ENCODE measurements around the gene RNF8. TPM values are rescaled to one million over a fixed set of nuclear protein-coding genes. Genes with fewer than 3 reads are reported as not detected.
"Not testable (repeated sequence)": the region's sequence is repeated elsewhere in the genome, so short reads cannot be mapped to it uniquely, and the experiment has no call there.

RNF8 gene
- total and polyA plus RNA-seq, 2 experiments from 2014 or later = 38.5 to 49.9 TPM

DNA sequence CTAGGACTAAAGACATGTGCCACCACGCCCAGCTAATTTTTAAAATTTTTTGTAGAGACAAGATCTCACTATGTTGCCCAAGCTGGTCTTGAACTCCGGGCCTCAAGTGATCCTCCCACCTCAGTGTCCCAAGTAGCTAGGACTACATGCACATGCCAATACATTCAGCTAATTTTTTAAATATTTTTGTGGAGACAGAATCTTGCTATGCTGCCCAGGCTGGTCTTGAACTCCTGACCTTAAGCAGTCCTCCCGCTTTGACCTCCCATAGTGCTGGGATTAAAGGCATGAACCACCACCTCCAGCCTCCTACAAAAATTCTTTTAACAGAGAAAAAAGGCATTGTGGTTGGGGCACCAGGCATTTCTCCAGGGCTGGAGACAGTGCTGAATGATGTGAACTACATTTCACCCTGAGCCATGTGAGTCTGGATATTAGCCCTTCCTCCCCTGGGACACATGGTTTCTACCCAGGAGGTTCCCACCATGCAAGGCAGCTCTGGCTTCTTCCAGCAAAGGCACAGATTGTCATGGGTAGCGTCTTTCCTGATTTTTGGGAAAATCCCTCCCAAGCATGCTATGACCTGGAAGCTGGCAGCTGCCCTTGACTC, 42.9 kb downstream of the RNF8 start:
- H3K36me3 ChIP-seq = peaks cover 11% of the 10 kb centered on the region
- TF ChIP-seq, protein P1, sequence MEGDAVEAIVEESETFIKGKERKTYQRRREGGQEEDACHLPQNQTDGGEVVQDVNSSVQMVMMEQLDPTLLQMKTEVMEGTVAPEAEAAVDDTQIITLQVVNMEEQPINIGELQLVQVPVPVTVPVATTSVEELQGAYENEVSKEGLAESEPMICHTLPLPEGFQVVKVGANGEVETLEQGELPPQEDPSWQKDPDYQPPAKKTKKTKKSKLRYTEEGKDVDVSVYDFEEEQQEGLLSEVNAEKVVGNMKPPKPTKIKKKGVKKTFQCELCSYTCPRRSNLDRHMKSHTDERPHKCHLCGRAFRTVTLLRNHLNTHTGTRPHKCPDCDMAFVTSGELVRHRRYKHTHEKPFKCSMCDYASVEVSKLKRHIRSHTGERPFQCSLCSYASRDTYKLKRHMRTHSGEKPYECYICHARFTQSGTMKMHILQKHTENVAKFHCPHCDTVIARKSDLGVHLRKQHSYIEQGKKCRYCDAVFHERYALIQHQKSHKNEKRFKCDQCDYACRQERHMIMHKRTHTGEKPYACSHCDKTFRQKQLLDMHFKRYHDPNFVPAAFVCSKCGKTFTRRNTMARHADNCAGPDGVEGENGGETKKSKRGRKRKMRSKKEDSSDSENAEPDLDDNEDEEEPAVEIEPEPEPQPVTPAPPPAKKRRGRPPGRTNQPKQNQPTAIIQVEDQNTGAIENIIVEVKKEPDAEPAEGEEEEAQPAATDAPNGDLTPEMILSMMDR (IDR thresholded peaks at IDR 0.05; ENCODE audit: low read depth, low read length) = no peak
- H3K9me3 ChIP-seq (ENCODE audit: low read depth) = no peaks in the 10 kb centered on the region
- peak in 1 of 2 donors; percentile 93 for DNase-seq (ENCODE audit: low read depth in 1 of 2, low spot score in 1 of 2)
- peaks cover 31% of the 10 kb centered on the region for H3K4me1 ChIP-seq (ENCODE audit: low read depth)
- no peak overlapping the region for H3K4me3 ChIP-seq
- no peak overlapping the region for H3K27ac ChIP-seq
- no peaks in the 10 kb centered on the region for H3K27me3 ChIP-seq

DNA sequence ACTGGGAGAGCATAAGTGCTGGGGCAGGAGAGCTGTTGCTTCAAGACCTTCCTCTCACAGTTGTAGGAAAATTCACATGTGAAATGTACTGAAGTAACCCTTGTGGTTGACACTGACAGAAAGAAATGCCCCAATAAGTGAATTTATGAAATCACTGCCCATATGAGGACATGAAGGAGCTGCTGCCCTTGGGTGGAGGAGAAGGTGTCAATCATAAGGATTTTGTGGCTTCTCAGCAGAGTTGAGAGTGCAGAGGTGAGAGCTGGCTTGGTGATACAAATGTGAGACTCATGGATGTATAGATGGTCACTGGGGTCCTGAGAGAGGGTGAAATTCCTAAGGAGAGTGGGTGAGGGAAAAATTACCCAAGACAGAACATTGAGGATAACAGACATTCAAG, 45.3 kb downstream of the RNF8 start:
- peak overlapping the region; percentile 2 for H3K27ac ChIP-seq
- DNase-seq (ENCODE audit: low read depth in 1 of 2, low spot score in 1 of 2) = peak; percentile 19 to 41
- no peaks in the 10 kb centered on the region for H3K27me3 ChIP-seq
- peaks cover 38% of the 10 kb centered on the region for H3K4me1 ChIP-seq (ENCODE audit: low read depth)
- TF ChIP-seq, protein P1 (IDR thresholded peaks at IDR 0.05; ENCODE audit: low read depth, low read length) = no peak
- no peaks in the 10 kb centered on the region for H3K9me3 ChIP-seq (ENCODE audit: low read depth)
- no peak overlapping the region for H3K4me3 ChIP-seq
- H3K36me3 ChIP-seq = no peaks in the 10 kb centered on the region

DNA sequence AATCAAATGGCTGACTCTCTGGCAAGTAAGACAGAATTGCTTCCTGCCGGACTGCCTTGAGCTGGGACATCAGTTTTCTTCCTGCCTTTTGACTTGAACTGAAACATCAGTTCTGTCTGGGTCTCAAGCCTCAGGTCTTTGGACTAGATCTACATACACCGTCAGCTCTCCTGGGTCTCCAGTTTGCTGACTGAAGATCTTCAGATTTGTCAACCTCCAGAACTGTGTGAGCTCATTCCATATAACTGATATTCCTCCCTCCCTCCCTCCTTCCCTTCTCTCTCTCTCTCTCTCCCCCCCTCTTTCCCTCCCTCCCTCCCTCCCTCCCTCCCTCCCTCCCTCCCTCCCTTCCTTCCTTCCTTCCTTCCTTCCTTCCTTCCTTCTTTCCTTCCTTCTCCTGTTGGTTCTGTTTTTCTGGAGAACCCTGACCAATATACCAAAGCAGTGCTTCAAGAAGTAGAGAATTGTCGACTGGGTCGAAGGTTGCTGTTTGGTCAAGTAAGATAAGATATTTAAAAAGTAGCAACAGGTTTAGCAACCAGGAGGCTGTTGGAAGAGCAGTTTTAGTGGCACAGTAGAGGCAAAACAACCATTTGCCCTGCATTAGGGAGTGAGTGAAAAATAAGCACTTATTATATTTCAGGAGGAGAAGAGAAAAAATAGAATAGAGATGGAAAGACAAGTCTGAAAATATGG, 46.2 kb downstream of the RNF8 start:
- TF ChIP-seq, protein P1 (IDR thresholded peaks at IDR 0.05; ENCODE audit: low read depth, low read length) = no peak
- DNase-seq (ENCODE audit: low read depth in 1 of 2, low spot score in 1 of 2) = no peak
- Histone ChIP-seq H3K9me3 (ENCODE audit: low read depth) (no peaks in the 10 kb centered on the region), H3K4me1 (ENCODE audit: low read depth) (peaks cover 38% of the 10 kb centered on the region), H3K36me3 (no peaks in the 10 kb centered on the region), H3K27me3 (no peaks in the 10 kb centered on the region), H3K4me3 (no peak overlapping the region), H3K27ac (no peak overlapping the region)

DNA sequence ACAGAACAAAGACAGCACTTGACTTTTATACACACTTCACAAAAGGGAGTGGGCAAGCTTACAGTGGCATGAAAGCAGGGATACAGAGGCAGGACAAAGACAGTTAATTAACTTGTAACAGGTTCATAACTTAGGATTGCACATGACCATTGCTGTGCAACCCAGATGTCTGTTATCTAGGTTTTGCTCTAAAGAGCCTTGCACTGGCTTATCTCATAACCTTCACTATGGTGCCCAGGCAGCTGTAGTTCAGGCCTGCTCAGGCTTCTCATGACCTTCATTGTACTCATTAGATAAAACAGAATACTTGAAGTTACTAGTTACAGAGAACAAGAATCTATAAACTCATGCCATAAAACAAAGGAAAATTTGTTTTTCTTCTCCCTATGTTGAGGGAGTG, 47.9 kb downstream of the RNF8 start:
- H3K36me3 ChIP-seq; H3K27me3 ChIP-seq; H3K4me3 ChIP-seq; H3K9me3 ChIP-seq (ENCODE audit: low read depth): not testable (repeated sequence)
- DNase-seq (ENCODE audit: low read depth in 1 of 2, low spot score in 1 of 2) = peak in 1 of 2 donors; percentile 42
- peaks cover 38% of the 10 kb centered on the region for H3K4me1 ChIP-seq (ENCODE audit: low read depth)
- peak overlapping the region; percentile 67 for H3K27ac ChIP-seq

DNA sequence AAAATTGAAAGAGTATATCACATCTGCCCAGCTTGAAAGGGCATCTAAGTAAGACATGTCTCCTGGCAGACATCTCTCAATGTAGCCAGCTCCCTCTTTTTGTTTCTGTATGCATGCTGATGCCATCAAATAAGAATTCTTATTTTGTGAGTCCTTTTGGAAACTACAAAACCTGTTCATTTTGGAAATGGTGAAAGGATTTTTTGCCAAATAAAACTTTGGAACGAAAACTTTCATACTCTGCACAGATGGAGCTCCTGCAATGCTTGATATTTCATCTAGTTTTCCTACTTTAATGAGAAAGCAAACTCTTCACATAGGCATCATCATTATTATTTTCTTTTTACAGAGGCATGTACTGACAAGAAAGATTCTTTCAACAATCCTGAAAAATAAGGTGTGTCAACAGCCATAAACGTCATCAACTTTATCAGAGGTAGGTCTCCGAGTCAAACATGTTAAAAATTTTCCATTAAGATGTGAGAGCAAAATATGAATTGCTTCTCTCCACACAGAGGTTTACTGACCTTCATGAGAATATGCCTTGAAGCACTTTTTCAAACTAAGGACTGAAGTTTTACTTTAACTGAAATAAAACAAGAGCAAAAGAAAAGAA, 53.1 kb downstream of the RNF8 start:
- Histone ChIP-seq H3K4me3 (no peak overlapping the region), H3K4me1 (ENCODE audit: low read depth) (peaks cover 6% of the 10 kb centered on the region), H3K36me3 (no peaks in the 10 kb centered on the region), H3K27me3 (no peaks in the 10 kb centered on the region), H3K27ac (no peak overlapping the region), H3K9me3 (ENCODE audit: low read depth) (no peaks in the 10 kb centered on the region)
- no peak for DNase-seq (ENCODE audit: low read depth in 1 of 2, low spot score in 1 of 2)
- TF ChIP-seq, protein P1 (IDR thresholded peaks at IDR 0.05; ENCODE audit: low read depth, low read length) = no peak

DNA sequence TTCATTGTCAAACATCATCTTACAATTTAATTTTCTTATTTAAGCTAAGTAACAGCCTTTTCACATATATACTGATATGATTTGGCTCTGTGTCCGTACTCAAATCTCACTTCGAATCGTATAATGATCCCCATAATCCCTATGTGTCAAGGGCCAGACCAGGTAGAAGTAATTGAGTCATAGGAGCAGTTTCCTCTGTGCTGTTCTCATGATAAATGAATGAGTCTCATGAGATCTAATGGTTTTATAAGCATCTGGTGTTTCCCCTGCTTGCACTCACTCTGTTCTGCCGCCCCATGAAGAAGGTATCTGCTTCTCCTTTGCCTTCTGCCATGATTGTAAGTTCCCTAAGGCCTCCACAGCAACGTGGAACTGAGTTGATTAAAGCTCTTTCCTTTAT, 54.2 kb downstream of the RNF8 start:
- no peaks in the 10 kb centered on the region for H3K4me1 ChIP-seq (ENCODE audit: low read depth)
- TF ChIP-seq, protein P1 (IDR thresholded peaks at IDR 0.05; ENCODE audit: low read depth, low read length) = no peak
- H3K4me3 ChIP-seq = no peak overlapping the region
- H3K27me3 ChIP-seq = no peaks in the 10 kb centered on the region
- no peaks in the 10 kb centered on the region for H3K36me3 ChIP-seq
- H3K27ac ChIP-seq = no peak overlapping the region
- DNase-seq (ENCODE audit: low read depth in 1 of 2, low spot score in 1 of 2) = no peak
- H3K9me3 ChIP-seq (ENCODE audit: low read depth) = no peaks in the 10 kb centered on the region

Measured in cardiac muscle cell (in vitro differentiated cells and primary cell).